HG03378 (cell line): ENCODE measurements around the gene TIGD6.

ENCODE experiments used
- ATAC-seq: cut with Tn5 transposase; IDR thresholded peaks from one replicate; pipeline ENCODE4 v1.9.1; 2021; ENCODE audit warnings: mild to moderate bottlenecking, moderate library complexity; ENCODE audit not compliant: unreplicated experiment

TIGD6 gene

DNA sequence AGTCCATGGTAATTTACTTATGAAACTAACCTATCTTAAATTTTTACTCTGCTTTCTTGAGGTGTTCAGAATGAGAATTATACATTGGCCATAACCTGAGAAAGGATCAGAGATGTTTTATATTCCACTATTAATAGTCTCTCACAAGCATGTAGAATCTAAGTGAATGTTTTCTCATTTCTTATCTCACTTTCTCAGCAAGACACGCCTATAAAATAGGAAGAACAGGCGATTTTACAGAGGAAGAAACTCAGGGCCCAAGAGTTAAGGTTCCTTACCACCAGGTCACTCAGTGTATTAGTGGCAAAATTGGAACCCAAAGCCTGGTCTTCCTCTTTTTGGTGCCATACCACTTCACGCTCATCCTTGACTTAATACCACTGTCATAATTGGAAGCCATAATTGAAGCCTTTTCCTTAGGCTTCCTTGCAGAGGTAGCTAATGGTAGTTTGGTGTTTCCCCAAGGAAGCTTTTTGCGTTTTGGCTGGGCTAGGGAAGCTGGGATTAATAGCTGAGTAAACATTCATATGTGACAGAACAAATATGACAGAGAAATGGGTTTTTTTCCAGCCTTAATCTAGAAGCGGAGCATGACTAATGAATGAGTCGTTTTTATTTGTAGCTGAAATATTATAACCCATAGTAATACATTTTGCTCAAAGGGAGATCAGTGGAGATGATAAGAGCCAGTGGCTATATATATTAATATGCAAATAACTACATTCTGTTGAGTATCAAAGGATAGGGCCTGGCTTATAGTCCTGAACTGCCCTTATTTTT, 17.0 kb upstream of the TIGD6 start:
- ATAC-seq, result no peak

DNA sequence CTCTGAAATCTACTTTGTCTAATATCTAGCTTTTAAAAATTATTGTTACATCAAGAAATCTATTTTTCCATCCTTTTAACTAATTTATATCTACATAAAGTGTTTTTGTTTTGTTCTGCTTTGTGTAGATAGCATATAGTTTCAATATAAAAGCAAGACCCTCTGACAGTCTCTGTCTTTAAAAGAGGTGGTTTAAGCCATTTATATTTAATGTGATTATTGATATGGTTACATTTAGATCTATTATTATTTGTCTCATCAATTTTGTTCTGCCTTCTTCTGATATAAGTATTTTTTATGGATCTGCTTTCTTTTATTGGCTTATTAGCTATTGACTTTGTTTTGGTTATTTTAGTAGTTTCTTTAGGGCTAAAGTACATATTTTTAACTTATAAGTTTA, 16.1 kb upstream of the TIGD6 start:
- ATAC-seq, result no peak

DNA sequence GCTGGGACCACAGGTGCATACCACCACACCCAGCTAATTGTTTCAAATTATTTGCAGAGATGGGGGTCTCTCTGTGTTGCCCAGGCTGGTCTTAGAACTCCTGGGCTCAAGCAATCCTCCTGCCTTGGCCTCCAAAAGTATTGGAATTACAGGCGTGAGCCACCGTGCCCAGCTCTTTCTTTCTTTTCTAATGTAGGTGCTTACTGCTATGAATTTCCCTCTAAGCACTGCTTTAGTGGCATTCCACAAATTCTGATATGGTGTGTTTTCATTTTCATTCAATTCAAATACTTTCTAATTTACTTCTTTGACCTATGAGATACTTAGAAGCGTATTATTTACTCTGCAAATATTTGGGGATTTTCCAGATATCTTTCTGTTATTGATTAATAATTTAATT, 15.0 kb upstream of the TIGD6 start:
- ATAC-seq, result no peak

DNA sequence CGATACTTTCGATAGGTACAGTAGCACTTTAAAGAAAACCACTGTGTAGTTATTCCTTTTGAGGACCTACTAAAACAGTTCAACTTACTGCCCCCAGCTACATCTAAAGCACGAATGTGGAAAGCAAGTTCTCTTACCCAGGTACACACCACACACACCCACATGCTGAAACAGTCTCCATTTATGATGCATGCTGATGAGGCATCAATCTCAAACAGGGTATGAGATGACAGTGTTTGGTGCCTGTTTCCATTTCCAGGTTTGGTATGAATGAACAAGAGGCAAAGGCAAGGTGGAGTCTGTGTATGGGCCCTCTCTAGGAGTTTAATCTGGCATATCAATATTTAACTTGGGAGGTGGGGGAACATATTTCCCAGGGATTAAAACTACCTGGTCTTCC, 14.0 kb upstream of the TIGD6 start:
- ATAC-seq, result no peak

DNA sequence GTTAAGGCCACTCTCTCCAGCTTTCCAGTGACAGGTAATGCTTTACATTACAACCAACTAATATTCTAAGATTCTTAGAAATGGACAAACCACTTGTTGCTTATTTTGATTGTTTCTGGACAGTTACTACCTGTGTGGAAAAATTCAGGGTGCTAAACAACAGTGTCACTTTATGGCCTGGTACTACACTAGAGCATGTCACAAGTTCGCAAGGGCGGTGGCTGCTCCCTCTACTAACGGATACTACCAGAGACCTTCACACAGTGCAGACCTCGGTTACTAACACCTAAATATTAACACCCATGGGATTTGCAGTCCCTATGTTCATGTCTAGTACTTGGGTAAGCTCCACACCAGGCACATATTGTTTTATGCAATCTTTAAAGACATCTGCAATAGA, 13.5 kb upstream of the TIGD6 start:
- ATAC-seq, result no peak

DNA sequence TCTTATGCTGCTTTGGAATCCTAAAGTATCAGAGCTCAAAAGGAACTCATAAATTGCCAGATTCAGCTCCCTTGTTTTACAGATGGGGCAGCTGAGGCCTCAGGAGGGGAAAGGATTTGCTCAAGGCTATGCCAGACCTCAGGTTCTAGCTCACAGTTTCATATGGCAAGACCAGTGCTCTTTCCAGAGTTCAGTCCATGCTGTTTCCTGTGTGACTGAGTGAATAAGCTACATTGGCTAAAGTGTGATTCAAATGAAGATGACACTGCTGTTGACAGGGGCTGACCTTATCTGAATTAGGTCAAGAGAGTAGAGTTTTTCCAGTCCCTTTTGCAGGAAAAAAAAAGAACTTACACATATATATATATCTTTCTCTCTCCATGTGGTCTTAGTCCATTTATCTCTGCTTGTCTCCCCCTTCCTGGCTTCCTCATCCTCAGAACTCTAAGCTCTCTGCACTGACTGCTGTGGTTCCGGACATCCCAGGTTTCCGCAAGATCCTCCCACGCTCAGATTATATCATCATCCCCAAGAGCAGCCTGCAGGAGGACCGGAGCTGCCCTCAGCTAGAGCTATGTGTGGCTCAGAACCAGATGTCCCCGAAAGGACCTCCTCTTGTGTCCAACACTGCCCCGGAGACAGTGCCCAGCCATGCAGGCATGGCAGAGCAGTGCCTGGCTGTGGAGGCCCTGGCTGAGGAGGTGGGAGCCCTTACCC, 9.4 kb upstream of the TIGD6 start:
- ATAC-seq, result no peak

DNA sequence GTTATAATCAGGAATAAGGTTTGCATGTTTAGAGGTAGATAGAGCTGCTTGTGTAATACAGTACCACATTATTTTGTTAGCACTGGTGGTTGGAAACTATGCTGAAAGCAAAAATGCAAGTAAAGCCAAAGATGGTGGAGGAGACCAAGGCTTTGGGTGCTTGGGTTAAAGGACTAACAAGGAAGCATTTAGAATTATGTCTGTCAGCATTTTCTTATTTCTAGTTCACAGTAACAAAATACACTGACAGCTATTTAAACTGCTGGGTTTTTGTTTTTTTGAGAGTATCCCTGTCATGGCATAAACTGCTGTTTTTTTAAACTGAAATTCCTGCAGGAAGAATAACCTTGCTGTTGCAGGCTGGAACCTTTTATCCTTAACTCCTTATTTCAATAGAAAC, 6.6 kb upstream of the TIGD6 start:
- ATAC-seq, result no peak

DNA sequence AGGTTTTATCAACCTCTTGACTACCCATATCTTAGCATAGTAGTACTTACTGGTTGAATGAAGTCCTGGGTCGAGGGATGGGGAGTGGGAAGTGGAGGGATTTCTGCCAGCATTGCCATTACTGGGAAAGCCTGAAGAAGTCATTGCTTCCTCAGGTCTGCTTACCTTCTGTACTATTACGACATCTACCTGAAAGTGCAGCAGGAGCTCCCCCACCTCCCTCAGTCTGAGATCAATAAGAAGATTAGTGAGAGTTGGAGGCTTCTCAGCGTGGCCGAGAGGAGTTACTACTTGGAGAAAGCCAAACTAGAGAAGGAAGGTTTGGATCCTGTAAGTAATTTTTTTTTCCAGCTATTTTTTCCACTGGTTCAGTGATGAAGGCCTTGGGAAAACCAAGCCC, 5.9 kb upstream of the TIGD6 start:
- no peak for ATAC-seq

DNA sequence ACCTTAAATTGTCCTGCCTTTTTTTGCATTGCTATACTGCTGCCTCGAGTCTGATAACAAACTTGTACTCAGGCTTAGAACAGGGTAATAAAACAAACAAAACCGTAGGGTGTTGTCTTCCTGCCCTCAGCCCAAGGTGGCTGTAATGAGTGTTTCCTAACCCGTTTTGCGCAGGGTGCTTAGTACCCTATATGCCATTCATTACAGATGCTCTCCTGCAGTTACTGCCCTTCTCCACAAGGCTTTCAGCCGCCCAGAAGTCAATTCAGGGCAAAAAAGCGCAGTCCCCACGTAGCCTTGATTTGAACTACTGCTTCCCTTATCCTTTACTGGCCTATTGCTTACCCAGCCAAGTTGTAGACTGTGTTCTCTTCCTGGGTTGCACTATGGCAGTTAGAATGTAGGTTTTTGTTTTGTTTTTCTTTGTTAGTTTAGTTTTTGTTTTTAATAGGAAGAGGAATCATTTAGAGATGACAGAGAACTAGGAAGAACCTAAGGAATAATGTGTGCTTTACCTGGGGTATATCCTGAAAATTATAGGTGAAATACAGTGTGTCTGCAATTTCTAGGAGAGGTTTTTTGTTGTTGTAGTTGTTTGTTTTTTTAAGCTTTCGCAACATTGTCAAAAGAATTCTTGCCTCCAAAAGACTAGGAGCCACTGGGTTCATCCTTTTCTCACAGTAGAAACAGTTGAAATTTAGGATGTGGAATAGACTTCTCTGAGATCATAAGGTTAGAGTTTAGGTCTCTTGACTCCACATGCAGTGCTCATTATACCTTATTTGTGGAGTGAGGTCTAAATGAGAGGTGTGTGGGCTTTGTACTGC, 1.4 kb upstream of the TIGD6 start:
- ATAC-seq, result peak; percentile 70

DNA sequence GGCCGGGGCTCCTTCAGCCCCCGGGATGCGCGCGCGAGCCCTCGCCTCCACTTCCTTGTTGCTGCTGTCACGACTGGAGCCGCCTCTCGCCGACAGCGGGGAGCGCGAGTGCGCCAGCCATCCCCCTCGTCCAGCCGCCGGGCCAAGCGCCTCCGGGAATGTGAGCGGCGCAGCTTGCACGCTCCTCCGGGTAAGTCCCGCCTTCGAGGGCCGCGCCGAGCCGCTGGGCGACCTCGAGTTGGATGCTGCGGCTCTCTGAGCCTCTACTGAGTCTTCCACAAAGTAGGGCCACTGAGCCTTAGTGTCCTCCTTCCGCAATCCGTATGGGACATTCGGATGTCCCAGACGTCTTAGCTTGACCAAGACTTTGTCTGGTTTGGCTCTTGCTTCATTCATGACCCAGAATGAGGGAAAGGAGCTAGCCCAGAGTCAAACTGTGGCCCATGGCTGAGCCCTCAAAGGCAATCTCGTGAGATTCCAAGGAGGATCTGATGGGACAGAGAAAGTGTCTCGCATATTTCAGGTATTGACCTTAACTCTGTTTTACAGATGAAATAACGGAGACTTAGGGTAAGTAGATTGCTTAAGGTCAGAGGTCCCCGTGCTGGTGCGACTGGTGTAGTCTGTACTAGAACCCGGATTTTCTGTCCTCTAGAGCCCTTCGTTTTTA, 671 bp upstream of the TIGD6 start:
- peak; percentile 2 for ATAC-seq

DNA sequence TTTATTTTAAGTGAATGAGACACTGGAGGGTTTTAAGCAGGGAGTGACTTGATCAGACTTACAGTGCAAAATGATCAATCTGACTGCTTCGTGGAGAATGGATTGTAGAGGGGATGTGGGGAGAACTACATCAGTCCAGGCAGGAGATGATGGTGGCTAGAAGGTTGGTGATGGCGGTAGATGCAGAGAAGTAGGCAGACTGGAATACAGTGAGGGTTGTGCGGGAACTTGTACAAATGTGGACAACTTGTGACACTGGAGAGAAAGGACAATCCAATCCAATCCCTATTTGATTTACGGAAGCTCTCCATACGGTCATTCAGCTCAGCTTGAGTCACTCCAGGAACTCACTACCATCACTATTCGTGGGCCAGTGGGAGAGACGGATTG, 593 bp downstream of the TIGD6 start:
- ATAC-seq, result no peak

DNA sequence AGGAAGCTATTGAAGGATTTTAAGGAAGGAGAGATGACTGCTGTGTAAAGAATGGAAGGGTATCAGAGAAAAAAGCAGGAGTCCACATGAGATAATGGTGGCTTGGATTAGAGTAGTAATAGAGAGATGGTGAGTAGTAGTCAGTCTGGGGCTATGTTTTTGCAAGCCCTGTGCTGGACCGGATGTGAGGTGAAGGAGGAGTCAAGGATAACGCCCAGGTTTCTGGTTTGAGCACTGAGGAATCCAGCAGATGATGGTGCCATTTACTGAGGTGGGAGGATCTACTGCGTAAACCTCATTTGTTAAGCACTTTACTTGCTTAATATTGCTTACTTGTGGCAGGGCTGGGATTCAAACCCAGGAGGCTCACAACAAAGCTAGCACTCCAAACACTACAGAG, 1.1 kb downstream of the TIGD6 start:
- ATAC-seq, result no peak

DNA sequence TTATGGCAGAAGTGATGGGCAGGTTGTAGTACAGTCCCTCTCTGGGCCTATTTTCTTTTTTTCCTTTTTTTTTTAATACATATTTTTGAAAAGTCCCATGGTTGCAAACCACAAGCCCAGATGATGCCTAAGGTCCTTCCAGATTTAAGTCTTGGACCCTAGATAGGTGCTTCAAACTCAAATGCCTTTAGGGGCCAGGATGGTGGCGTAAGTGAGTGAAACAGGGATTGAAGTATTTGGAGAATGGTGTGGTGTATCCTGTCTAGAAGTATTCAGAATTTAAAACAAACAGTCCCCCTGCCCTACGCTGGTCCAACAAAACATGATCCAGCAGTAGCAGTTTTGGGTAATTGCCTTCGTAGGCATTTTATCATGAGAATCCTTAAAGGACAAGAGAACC, 2.2 kb downstream of the TIGD6 start:
- ATAC-seq, result no peak

DNA sequence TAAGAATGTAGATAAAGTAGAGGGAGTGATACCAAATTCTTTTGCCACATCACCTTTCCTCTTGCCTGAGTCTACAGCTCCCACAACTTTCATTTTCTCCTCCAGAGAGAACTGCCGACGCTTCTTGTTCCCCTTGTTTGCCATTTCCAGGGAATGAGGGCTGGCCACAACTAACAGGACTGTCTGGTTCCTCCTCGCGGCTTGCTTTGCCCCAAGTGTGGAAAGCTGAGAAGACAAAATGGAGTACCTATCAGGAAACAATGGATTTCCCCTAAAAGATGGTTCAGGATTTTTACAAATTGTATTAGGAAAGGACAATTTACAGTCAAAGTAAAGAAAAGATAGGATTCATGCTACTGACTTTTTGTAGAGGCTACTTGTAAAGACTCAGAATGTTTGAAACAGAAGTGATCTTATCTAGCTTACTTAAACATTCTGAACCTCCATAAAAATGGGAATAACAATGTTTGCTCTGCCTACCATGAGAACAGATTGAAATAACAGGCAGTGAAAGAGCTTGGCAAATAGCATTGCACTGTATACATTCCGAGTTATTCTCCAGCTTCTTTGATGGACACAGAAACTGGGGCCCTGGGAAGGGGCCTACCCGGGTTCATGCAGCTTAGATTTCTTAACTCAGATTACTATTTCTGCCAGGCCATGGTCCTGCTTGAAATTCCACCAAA, 4.1 kb downstream of the TIGD6 start:
- no peak for ATAC-seq

DNA sequence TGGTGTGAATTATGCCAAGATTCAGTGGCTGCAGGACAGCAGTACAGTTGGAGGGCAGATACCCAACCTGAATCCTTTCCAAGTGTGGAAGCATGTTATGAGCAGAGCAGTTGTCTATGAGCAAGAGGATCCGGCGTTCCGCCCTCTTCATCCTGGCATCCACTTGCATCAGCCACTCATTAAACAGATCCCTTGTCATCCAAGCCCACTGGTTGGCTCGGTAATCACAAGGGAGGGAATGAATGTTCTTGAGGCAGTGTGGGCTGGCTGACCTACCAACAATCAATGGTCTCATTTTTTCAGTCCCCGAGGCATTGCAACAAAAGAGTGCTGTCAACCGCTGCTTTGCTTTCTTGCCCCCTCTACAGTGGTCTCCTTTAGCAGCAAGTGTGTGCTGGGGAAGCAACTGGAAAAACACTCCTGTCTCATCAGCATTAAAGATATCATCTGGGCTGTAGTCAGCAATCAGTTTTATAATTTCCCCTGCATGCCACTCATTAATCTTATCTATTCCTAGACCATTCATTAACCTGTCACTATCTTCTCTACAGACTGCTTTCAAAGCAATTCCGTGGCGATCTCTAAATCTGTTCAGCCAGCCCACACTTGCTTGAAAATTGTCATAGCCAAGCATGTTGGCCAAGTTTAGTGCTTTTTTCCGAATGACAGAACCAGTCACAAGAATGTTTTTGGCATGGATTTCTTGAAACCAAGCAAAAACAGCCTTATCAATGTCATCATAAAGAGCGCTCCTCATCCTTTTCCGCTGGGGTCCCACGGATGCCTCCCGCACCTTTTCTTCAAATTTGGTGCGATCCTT, 4.9 kb downstream of the TIGD6 start:
- ATAC-seq, result no peak

DNA sequence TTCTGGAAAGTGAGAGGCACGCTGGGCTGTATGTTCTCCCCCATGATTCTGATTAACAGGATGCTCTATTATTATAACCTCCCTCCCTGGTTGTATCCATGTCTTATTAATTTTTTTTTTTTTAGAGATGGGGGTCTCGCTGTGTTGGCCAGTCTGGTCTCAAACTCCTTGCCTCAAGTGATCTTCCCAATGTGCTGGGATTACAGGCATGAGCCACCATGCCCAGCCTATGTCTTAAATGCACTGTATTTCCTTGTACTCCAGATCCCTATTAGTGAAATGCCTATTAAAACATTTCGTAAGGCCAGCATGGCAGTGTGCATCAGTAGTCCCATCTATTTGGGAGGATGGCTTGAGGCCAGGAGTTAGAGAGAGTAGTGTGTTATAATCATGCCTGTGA, 7.0 kb downstream of the TIGD6 start:
- no peak for ATAC-seq

DNA sequence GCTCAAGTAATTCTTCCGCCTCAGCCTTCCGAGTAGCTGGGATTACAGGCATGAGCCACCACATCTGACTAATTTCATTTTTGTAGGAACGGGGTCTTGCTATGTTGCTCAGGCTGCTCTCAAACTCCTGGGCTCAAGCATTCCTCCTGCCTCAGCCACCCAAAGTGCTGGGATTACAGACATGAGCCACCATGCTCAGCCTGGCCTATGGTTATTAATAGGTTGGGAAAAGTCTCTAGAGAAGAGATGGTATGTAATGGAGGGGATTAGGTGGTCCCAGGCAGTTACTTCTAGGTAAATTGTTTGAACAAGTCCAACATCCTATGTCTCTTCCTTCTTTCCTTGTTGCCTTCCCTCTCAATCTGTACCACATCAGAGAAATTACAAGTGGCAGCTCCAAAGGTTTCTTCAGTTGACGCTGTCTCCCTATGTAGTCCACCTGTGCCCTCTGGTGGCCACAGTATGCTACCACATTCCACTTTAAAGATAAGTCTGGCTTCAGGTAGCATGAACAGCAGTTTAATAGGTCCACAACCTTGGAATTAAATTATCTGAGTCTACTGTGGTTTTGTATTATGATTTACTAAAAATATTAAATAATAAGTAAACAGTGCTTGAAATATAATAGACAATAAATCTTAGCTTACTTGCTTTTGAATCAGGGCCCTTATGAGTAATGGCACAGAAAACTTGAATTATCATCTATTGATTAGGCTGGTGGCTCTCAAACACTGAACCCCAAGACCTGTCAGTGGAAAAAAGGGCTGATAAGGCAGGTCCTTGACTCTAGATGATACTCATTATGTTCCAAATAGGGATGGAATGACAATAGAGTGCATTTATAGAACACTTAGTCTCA, 9.7 kb downstream of the TIGD6 start:
- ATAC-seq, result peak; percentile 82

DNA sequence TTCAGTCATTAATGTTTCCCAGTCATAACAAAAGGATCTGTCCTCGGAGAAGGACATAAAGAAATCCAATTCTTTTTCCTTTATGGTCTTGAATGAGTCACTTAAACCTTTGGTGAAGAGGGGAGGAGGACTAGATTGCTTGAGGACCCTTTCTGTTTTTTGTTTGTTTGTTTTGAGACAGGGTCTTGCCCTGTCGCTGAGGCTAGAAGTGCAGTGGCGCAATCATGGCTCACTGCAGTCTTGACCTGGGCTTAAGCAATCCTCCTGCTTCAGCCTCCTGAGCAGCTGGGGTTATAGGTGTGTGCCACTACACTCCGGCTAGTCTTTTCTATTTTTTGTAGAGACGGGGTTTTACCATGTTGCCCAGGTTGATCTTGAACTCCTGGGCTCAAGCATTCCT, 12.3 kb downstream of the TIGD6 start:
- ATAC-seq, result no peak

DNA sequence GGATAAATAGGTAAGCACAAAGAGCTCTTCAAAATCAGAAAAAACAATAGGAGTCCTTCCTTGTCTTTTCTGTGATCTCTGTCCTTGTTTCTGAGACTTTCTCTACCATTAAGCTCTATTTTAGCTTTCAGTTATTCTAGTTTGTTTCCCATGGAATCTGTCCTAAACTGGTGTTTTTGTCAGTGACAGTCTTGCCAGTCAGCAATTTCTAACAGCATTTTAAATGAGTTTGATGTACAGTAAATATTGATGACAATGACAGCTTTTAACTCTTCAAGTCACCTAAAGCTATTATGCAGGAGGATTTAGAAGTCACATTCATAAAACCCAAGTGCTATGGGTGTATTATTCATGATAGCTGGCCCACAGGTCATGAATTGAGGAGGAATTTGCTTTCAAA, 17.9 kb downstream of the TIGD6 start:
- ATAC-seq, result no peak
